Esophagus muscularis mucosa (tissue), 3 donors: ENCODE data around the gene BGLAP.

Source experiments
- CTCF ChIP-seq, 3 experiments: fragments of 200-600 bp in 2 of 3; fragments of 450-650 bp in 1 of 3; sonication (generic) in 2 of 3; IDR thresholded peaks; one replicate each; pipeline ENCODE4 v1.5.1; 2017 to 2019; ENCODE audit warnings: antibody characterized with exemption in 3 of 3, mild to moderate bottlenecking in 2 of 3, moderate library complexity in 1 of 3
- POLR2A ChIP-seq: fragments of 450-650 bp; IDR thresholded peaks from one replicate; pipeline ENCODE4 v1.6.1; 2017; ENCODE audit warnings: antibody characterized with exemption, moderate library complexity, mild to moderate bottlenecking, low read depth
- POLR2AphosphoS5 ChIP-seq, 2 donors: sonication (generic); formaldehyde crosslinking; IDR thresholded peaks; one replicate each; pipeline ENCODE4 v1.6.1; 2017; ENCODE audit warnings: antibody characterized with exemption in 2 of 2

DNA sequence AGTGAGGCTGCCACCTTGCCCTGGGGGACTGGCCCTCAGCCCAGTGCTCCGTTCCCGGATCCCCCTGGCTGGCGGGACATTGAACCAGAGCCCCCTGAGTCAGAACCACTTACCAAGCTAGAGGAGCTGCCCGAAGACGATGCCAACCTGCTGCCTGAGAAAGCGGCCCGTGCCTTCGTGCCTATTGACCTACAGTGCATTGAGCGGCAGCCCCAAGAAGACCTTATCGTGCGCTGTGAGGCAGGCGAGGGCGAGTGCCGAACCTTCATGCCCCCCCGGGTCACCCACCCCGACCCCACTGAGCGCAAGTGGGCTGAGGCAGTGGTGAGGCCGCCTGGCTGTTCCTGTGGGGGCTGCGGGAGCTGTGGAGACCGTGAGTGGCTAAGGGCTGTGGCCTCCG, 43.5 kb downstream of the BGLAP start:
- TF ChIP-seq CTCF (IDR thresholded peaks at IDR 0.05) = no peak
- TF ChIP-seq POLR2AphosphoS5 (IDR thresholded peaks at IDR 0.05) = no peak
- no peak for TF ChIP-seq POLR2A
